ENCODE measurements around the gene VAMP8.

- no peak for TF ChIP-seq CTCF (IDR thresholded peaks at IDR 0.05)
- no peak for TF ChIP-seq ZFX (IDR thresholded peaks at IDR 0.05; ENCODE audit: borderline replicate concordance)
These were observed 30.1 kb upstream of the VAMP8 start for GRCh38 chr2:85547089-85547858.

All from 22Rv1 (cell line).